Activated CD8-positive, alpha-beta memory T cell treated with anti-CD3 and anti-CD28 coated beads, Interleukin-2, amount 10 ng/mL, durations not matched to agents 7 days and 5 days (primary cell): Measurements from ENCODE around the gene FCAMR. TPM values are rescaled to one million over a fixed set of nuclear protein-coding genes. Genes with fewer than 3 reads are reported as not detected.

Experiments
- ATAC-seq: fragments of 150-1000 bp; cut with Tn5 transposase; one replicate; pipeline ENCODE4 v1.10.0; 2021; ENCODE audit warnings: moderate library complexity
- CTCF ChIA-PET: fragments of 350-600 bp; sonication (Branson Sonifier 250); formaldehyde crosslinking; loops from one replicate; lab custom pipeline; 2021; ENCODE audit warnings: antibody characterized with exemption; lab: Charles Lee
- DNase-seq: peaks from one replicate; pipeline ENCODE4 v3.0.0-alpha.2; 2020
- H3K27ac Mint-ChIP-seq: one replicate; pipeline ENCODE4 v1.8.0; 2021; ENCODE audit warnings: mild to moderate bottlenecking, mixed read lengths
- H3K27me3 Mint-ChIP-seq: one replicate; pipeline ENCODE4 v1.8.0; 2021; ENCODE audit warnings: mixed read lengths
- H3K36me3 Mint-ChIP-seq: one replicate; pipeline ENCODE4 v1.8.0; 2021; ENCODE audit warnings: mild to moderate bottlenecking, mixed read lengths
- H3K4me1 Mint-ChIP-seq: one replicate; pipeline ENCODE4 v1.8.0; 2021; ENCODE audit warnings: mixed read lengths
- H3K4me3 Mint-ChIP-seq: one replicate; pipeline ENCODE4 v1.8.0; 2021; ENCODE audit warnings: mild to moderate bottlenecking, moderate library complexity, mixed read lengths
- H3K9me3 Mint-ChIP-seq: one replicate; pipeline ENCODE4 v1.8.0; 2022; ENCODE audit warnings: low read depth, mixed read lengths
- total RNA-seq, 2 experiments: library from RNA; stranded (reverse); gene quantifications; one replicate each; pipeline ENCODE4 v1.2.3, GENCODE V29; 2021

The FCAMR gene
- not detected for total RNA-seq

GRCh38 chr1:206970446-206970845 is at the start of gene FCAMR:
FCAMR (minus strand) TSS chr1:206970460; CDS start chr1:206970125, 335 bp downstream.
- H3K4me1 Mint-ChIP-seq, result peaks cover 21% of the 10 kb centered on the region
- no peaks in the 10 kb centered on the region for H3K36me3 Mint-ChIP-seq
- no peaks in the 10 kb centered on the region for H3K9me3 Mint-ChIP-seq
- CTCF ChIA-PET, result interaction anchor here (1.0 to 7.4 kb wide), 6 partner anchors 7 to 236 kb away, joined by 3 to 47 read pairs (median 4); no protein-coding TSS in a partner anchor
- DNase-seq (no peak), ATAC-seq (no peak)
- no peak within 1 kb of the TSS for H3K4me3 Mint-ChIP-seq
- peaks cover 39% of the 10 kb centered on the region for H3K27me3 Mint-ChIP-seq
- H3K27ac Mint-ChIP-seq, result no peak within 1 kb of the TSS

- ATAC-seq (no peak), DNase-seq (no peak)
- no peaks in the 10 kb centered on the region for H3K36me3 Mint-ChIP-seq
- no peak overlapping the region for H3K27ac Mint-ChIP-seq
- peaks cover 5% of the 10 kb centered on the region for H3K4me1 Mint-ChIP-seq
- H3K9me3 Mint-ChIP-seq, result no peaks in the 10 kb centered on the region
- no peak overlapping the region for H3K4me3 Mint-ChIP-seq
- CTCF ChIA-PET, result interaction anchor here (1.7 kb wide), 1 partner anchor 14 kb away, joined by 6 read pairs; no protein-coding TSS in a partner anchor
- peaks cover 9% of the 10 kb centered on the region for H3K27me3 Mint-ChIP-seq
Observed at GRCh38 chr1:207019661-207020060, 49.4 kb upstream of the FCAMR start.

GRCh38 chr1:207019161-207019560 is 48.9 kb upstream of the FCAMR start:
- Mint-ChIP-seq H3K27me3 (peaks cover 11% of the 10 kb centered on the region), H3K4me3 (no peak overlapping the region), H3K9me3 (no peaks in the 10 kb centered on the region), H3K36me3 (no peaks in the 10 kb centered on the region), H3K27ac (no peak overlapping the region), H3K4me1 (peaks cover 5% of the 10 kb centered on the region)
- CTCF ChIA-PET, result interaction anchor here (1.7 kb wide), 1 partner anchor 13 kb away, joined by 6 read pairs; no protein-coding TSS in a partner anchor
- ATAC-seq (no peak), DNase-seq (no peak)

GRCh38 chr1:207018707-207019106 is 48.4 kb upstream of the FCAMR start:
- ATAC-seq (no peak), DNase-seq (no peak)
- peaks cover 16% of the 10 kb centered on the region for H3K27me3 Mint-ChIP-seq
- H3K9me3 Mint-ChIP-seq, result no peaks in the 10 kb centered on the region
- H3K36me3 Mint-ChIP-seq, result no peaks in the 10 kb centered on the region
- H3K4me1 Mint-ChIP-seq, result peaks cover 5% of the 10 kb centered on the region
- CTCF ChIA-PET, result no interaction called here
- H3K27ac Mint-ChIP-seq, result no peak overlapping the region
- H3K4me3 Mint-ChIP-seq, result no peak overlapping the region

GRCh38 chr1:207017615-207018559 is 47.6 kb upstream of the FCAMR start:
- no peak overlapping the region for H3K27ac Mint-ChIP-seq
- H3K4me3 Mint-ChIP-seq, result no peak overlapping the region
- CTCF ChIA-PET, result no interaction called here
- H3K36me3 Mint-ChIP-seq, result no peaks in the 10 kb centered on the region
- H3K27me3 Mint-ChIP-seq, result peaks cover 23% of the 10 kb centered on the region
- no peak for ATAC-seq
- peaks cover 5% of the 10 kb centered on the region for H3K4me1 Mint-ChIP-seq
- no peaks in the 10 kb centered on the region for H3K9me3 Mint-ChIP-seq
- no peak for DNase-seq

- Mint-ChIP-seq H3K9me3 (no peaks in the 10 kb centered on the region), H3K27me3 (peaks cover 38% of the 10 kb centered on the region), H3K4me3 (no peak overlapping the region), H3K36me3 (no peaks in the 10 kb centered on the region), H3K27ac (no peak overlapping the region), H3K4me1 (peaks cover 2% of the 10 kb centered on the region)
- CTCF ChIA-PET, result no interaction called here
- no peak for ATAC-seq
- DNase-seq, result no peak
Observed at GRCh38 chr1:207015791-207016190, 45.5 kb upstream of the FCAMR start.

GRCh38 chr1:207014728-207015127 is 44.5 kb upstream of the FCAMR start:
- ATAC-seq, result no peak
- H3K27me3 Mint-ChIP-seq, result peaks cover 45% of the 10 kb centered on the region
- no peaks in the 10 kb centered on the region for H3K9me3 Mint-ChIP-seq
- H3K27ac Mint-ChIP-seq, result no peak overlapping the region
- H3K4me3 Mint-ChIP-seq, result no peak overlapping the region
- H3K4me1 Mint-ChIP-seq, result peaks cover 2% of the 10 kb centered on the region
- CTCF ChIA-PET, result no interaction called here
- H3K36me3 Mint-ChIP-seq, result no peaks in the 10 kb centered on the region
- DNase-seq, result no peak

GRCh38 chr1:207013321-207014085 is 43.2 kb upstream of the FCAMR start:
- DNase-seq (no peak), ATAC-seq (no peak)
- Mint-ChIP-seq H3K36me3 (no peaks in the 10 kb centered on the region), H3K4me1 (peaks cover 2% of the 10 kb centered on the region), H3K9me3 (no peaks in the 10 kb centered on the region), H3K27ac (no peak overlapping the region), H3K4me3 (no peak overlapping the region), H3K27me3 (peaks cover 47% of the 10 kb centered on the region)
- CTCF ChIA-PET, result interaction anchor here (0.9 to 1.4 kb wide), 2 partner anchors 71 to 391 kb away, joined by 3 to 4 read pairs; no protein-coding TSS in a partner anchor

- ATAC-seq (no peak), DNase-seq (no peak)
- CTCF ChIA-PET, result no interaction called here
- H3K9me3 Mint-ChIP-seq, result no peaks in the 10 kb centered on the region
- no peak overlapping the region for H3K27ac Mint-ChIP-seq
- no peaks in the 10 kb centered on the region for H3K36me3 Mint-ChIP-seq
- no peaks in the 10 kb centered on the region for H3K4me1 Mint-ChIP-seq
- H3K4me3 Mint-ChIP-seq, result no peak overlapping the region
- peaks cover 55% of the 10 kb centered on the region for H3K27me3 Mint-ChIP-seq
Observed at GRCh38 chr1:207010726-207011125, 40.5 kb upstream of the FCAMR start.

GRCh38 chr1:207009945-207010344 is 39.7 kb upstream of the FCAMR start:
- no peaks in the 10 kb centered on the region for H3K36me3 Mint-ChIP-seq
- no peak for ATAC-seq
- H3K27ac Mint-ChIP-seq, result no peak overlapping the region
- CTCF ChIA-PET, result no interaction called here
- DNase-seq, result no peak
- no peak overlapping the region for H3K4me3 Mint-ChIP-seq
- peaks cover 58% of the 10 kb centered on the region for H3K27me3 Mint-ChIP-seq
- no peaks in the 10 kb centered on the region for H3K9me3 Mint-ChIP-seq
- H3K4me1 Mint-ChIP-seq, result no peaks in the 10 kb centered on the region

- no peak overlapping the region for H3K27ac Mint-ChIP-seq
- DNase-seq (no peak), ATAC-seq (no peak)
- no peaks in the 10 kb centered on the region for H3K9me3 Mint-ChIP-seq
- H3K27me3 Mint-ChIP-seq, result peaks cover 58% of the 10 kb centered on the region
- CTCF ChIA-PET, result no interaction called here
- no peaks in the 10 kb centered on the region for H3K4me1 Mint-ChIP-seq
- no peak overlapping the region for H3K4me3 Mint-ChIP-seq
- H3K36me3 Mint-ChIP-seq, result no peaks in the 10 kb centered on the region
Observed at GRCh38 chr1:207009182-207009850, 39.1 kb upstream of the FCAMR start.

- Mint-ChIP-seq H3K36me3 (no peaks in the 10 kb centered on the region), H3K27ac (no peak overlapping the region), H3K9me3 (no peaks in the 10 kb centered on the region), H3K4me1 (no peaks in the 10 kb centered on the region), H3K4me3 (no peak overlapping the region), H3K27me3 (peaks cover 42% of the 10 kb centered on the region)
- DNase-seq, result no peak
- CTCF ChIA-PET, result no interaction called here
- no peak for ATAC-seq
Observed at GRCh38 chr1:207007352-207008033, 37.2 kb upstream of the FCAMR start.
